ENCODE measurements around the gene ABAT. TPM values are rescaled to one million over a fixed set of nuclear protein-coding genes. Genes with fewer than 3 reads are reported as not detected.
A peak's percentile ranks its signal among the peaks of the same experiment; 100 is the strongest.

ABAT gene
- total RNA-seq, 1 donor from 2014 or later = 1.4 TPM

DNA sequence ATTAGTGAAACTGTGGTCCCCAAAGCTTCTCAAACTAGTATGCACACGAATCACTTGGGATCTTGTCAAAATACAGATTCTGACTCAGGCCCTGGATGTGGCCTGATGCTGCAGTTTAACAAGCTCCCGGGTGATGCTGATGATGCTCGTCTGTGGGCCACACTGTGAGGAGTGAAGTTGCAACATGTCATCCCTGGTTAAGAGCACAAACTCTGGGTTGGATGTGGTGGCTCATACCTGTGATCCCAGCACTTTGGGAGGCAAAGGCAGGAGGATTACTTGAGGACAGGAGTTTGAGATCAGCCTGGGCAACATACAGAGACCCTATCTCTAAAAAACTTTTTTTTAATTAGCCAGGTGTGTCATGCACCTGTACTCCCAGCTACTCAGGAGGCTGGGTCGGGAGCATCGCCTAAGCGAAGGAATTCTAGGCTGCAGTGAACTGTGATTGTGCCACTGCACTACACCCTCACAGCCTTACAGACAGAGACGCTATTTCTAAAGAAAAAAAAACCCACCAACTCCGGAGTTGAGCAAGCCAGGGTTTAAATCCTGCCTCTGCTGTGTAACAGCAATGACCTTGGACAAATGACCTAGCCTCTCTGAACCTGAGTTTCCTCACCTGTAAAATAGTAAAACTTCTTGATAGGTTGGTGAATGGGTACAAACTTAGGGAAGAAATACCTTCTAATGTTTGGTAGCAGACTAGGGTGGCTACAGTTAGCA lies 24.4 kb upstream of the ABAT start:
- no peak for DNase-seq

DNA sequence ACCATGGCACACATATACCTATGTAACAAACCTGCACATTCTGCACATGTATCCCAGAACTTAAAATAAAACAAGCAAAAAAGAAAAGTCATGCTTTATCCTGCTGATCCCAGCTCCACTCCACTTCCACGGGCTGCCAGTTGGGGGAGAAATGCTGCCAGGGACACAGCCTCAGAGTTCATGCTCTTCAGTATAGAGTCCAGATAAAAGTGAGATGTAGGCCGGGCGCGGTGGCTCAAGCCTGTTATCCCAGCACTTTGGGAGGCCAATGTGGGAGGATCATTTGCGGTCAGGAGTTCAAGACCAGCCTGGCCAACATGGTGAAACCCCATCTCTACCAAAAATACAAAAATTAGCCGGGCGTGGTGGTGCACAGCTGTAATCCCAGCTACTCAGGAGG lies 22.5 kb upstream of the ABAT start:
- peak; percentile 38 for DNase-seq

DNA sequence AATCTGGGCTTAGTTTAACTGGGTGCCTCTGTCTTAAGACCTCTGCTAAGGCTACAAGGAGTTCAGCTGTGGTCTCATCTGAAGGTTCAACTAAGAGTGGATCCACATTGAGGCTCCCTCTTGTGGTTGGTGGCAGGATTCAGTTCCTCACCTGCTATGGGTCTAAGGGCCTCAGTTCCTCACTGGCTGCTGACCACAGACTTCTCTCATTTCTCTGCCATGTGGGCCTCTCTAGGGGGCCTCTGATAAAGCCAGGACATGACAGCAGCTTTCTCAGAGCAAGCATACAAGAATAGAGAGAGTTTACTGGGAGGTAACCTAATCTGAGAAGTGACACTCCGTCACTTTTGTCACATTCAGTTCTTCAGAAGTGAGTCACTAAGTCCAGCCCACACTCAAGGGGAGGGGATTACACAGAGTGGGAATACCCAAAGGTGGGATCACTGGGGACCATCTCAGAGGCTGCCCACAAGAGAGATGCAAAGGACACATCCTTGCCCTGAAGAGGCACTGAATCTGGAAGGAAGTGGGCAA lies 19.2 kb upstream of the ABAT start:
- peak; percentile 54 for DNase-seq

DNA sequence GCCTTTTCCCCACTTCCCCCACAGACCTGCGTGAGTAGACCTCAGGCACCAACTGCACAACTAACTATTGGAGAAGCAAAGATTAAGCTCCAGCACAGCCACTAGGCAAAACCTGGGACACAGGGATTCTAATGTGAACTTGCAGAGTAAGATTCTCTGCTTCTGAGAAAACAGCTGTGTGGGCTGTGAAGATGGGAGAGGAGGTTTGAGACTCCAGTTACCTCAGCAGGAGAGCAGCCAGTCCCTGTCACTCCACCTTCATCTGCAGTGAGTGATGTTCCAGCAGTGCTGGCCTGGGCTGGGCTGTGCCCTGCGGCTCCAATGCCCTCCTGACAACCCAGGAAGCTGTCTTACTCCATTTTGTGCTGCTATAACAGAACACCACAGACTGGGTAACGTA lies 18.0 kb upstream of the ABAT start:
- DNase-seq = no peak

DNA sequence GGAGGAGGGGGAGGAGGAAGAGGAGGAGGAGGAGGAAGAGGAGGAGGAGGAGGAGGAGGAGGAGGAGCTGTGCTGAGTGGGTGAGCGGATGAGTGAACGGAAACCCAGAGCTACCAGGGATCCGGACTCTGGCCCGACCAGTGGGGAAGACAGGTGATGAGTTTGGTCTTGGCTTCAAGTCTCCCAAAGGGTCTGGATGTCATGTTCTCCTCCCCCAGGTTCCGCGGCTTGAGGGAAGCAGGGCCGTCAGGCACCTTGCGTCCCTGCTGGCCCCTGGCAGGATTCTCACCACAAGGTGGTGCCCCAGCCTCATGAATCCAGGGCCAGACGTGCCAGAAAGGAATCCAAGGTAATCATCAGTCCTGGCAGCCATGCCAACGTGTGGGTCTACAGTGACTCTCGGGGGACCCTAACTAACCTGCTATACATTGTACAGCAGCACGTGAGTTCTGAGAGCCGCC lies 13.5 kb upstream of the ABAT start:
- DNase-seq = peak; percentile 79

DNA sequence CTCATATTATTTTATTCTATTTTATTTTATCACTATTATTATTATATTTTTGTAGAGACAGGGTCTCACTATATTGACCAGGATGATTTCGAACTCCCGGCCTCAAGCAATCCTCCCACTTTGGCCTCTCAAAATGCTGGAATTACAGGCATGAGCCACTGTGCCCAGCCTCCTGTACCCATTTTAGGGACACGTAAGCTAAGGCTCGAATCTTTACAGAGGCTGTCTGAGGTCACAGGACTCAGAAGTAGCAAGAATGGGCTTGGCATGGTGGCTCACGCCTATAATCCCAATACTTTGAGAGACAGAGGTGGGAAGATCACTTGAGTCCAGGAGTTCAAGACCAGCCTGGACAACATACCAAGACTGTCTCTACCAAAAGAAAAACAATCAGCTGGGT lies 12.7 kb upstream of the ABAT start:
- DNase-seq = no peak

DNA sequence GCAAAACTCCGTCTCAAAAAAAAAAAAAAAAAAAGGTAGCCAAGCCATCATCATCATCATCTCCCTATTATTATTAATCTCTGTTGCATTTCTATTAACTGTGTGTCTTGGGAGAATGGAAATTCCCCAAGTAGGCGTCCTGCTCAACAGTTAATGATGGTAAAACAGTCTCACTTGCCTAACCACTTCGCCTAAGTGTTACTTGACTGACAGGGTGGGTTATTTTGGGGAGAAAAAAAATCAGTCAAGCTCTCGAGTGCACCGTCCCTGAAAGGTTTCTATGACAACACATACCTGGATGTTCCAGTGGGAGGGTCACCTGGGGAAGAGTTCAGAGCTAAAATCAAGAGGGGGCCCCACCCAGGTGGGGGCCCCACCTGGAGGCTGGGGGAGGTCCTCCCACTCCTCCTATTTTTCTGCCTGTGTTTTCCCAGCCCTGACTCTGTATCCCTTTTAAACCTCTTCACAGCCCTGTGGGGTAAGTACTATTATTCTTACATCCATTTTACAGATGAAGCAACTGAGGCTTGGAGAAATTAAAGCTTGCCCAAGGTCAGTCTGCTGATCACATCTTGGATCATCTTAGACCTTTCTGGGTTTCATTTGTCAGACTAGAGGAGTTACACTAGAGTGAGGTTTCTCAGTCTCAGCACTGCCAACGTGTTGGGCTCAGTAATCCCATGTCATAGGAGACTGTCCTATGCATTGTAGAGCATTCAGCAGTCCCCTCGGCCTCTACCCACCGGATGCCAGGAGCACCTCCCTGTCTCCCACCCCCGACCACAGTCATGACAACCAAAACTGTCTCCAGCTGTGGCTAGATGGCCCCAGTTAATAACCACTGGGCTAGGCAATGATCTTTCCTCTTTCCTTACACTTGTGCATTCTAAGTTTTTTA lies 11.0 kb upstream of the ABAT start:
- DNase-seq = no peak

DNA sequence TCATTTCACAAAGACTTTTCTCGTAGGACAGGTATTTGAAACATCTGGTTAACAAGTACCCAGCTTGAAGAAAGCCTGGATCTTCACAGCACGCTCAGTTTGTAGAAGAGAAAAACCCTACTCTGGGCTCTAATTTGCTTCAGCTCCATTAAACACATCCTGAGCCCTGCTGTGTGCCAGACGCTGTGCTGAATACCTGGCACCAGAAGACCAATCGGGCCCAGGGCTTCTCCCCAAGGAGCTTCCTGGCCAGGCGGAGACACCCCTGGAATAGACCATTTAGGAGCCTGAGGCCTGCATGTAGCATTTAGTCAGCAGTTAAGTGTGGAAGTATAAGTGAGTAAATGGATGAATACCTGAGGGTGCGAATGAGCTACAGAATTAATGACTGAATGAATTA lies 8.9 kb upstream of the ABAT start:
- DNase-seq = no peak

DNA sequence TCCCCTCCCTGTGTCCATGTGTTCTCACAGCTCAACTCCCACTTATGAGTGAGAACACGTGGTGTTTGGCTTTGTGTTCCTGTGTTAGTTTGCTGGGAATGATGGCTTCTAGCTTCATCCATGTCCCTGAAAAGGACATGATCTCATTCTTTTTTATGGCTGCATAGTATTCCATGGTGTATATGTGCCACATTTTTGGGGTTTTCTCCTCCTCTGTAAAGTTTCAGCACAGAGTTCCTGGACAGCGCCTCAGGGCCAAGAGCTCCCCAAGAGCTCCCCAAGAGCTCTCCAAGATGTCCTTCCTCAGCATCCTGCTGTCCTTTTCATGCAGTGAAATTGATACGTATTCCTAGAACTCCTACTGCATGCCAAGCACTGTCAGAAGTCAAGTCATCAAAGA lies 6.9 kb upstream of the ABAT start:
- DNase-seq = no peak

DNA sequence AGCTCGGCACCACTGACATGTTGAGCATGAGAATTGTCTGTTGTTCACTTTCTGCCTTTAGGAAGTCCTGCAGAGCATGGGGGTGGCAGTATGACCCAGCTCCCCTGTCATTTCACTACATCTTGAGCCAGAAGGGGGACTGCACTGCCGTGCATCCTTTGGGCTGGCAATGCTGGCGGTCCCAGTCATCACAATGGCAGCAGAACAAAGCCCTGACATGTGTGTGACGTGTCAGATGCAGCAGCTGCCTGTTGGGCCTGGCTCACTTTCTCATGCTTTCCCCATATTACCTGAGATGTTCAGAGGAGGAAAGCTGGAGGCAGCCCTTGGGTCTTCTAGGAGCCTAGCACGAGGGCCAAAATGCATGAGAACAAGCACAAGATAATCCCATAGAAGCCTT lies 6.3 kb upstream of the ABAT start:
- no peak for DNase-seq

DNA sequence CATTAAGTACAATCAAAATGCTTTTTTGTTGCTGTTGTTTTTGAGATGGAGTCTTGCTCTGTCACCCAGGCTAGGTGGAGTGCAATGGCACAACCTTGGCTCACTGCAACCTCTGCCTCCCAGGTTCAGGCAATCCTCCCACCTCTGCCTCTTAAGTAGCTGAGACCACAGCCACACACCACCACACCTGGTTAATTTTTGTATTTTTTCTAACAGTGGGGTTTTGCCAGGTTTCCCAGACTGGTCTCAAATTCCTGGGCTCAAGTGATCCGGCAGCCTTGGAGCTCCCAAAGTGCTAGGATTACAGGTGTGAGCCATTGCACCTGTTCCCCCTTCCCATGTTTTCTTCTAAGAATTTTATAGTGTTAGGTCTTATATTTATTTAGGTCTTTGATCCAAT lies 4.9 kb upstream of the ABAT start:
- DNase-seq = no peak

DNA sequence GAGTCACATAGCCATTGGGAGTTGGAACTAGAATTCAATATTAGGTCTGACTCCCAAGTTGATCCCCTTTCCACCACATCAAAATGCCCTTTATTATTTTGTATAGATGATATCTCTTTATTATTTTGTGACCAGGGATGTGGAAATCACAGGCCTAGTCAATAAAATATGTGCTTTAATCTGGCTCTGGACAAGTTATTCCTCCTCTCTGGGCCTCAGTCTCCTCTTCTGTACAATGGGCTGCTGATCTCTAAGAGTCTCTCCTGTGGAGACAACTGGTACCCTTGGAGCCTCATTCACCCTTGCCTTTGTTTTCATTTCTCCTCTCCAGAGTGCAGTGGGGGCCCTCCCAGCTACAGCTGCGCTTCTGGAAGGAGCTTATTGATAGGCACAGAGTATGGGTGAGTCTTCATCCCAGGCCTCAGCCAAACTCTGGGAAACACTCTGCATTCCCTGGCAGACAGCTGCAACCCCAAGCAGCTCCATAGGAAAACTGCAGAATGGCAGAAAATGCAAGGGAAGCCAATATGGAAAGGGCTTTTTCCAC lies 4.3 kb upstream of the ABAT start:
- DNase-seq = no peak

DNA sequence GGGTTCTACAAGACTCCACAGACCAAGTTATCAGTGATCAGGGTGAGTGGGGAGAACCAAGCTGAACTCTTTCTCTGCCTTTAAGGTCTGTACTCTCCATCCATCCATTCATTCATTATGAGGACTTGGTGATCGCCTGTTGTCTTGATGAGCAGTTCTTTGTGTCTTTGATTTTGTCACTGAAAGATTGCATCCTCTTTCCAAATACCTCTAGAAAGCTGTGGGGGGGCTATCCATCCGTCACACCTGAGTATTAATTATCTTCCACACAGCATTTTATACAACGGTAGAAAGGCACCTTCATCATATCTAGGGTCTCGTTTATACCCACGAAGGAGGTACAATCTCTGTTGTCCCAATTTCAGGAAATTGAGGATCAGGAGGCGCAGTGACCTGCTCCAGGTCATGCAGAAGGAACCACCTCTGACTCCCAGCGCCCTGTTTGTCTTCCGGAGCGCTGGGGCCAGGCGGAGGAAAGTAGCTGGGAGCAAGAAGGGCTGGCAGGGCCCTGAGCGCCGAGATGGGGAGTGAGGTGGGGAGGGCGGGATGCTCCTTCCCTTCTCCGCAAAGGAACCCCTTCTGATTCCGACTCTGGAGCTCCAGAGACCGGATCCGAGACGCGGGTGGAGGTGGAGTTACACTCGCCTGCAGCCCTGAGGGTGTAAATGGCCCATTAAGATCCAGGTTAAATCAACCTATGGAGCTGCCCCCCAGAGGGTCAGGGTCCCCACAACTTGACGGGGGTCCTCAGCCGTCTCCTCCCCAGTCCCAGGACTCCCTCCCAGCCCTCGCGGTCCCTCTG lies 605 bp upstream of the ABAT start:
- no peak for DNase-seq

DNA sequence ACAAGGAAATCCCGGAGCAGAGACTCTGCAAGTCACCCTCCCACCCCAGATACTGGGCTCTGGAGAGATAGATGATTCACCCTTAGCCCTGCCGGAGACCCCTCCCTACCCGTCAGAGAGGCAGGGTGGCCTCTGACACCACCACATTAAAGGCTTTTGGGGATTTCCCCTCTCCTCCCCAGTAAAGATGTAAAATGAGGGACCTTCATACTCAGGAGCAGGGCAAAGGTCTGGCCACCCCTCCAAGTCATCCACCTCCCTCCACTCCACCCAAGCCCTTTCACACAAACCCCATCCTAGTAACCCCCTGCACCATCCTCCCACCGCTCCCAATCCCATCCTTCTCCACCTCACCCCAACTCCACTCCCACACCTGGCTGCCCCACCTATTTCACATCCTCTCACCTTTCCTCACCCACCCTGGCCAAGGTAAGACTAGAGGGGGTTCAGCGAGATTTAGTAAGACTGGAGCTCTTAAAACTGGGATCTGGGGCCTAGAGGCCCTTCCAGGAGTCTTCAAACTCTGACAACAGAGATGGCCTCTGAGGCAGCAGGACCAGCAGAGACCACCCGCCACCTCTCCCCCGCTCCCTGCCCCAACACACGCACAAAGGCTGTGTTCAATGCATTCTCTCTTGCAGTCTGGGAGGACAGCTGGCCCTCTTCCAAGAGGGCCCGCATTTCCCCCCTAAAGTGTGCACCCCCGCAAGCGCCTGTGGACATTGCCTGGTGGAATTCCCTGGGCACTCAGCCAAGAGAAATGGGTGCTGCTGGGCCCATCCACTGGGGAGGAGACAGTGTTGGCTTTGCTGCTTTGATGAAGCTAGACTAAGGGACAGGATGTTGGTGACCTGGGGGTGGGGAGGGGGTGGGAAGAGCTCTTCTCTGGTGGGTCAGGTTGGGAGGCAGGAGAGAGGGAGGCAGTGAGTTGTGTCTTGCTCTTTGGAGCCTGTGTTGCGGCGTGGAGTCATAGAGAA lies 1.1 kb downstream of the ABAT start:
- no peak for DNase-seq

DNA sequence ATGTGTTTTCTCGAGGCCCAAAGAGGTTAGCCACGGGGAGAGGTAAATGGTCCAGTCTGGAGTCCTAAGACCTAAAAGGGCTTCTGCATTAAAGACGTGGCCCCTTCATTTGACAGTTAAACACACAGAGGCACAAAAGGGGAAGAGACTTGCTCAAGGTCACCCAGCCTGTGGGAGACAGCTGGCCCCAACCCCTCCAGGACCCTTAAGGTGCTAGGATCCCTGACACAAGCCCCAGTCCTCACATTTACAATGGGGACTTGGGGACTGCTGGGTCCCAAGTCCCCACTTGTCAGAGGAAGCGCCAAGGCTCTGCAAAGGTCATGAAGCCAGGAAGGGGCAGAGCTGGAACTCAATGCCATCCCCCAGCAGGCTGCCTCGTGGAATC lies 1.7 kb downstream of the ABAT start:
- no peak for DNase-seq

DNA sequence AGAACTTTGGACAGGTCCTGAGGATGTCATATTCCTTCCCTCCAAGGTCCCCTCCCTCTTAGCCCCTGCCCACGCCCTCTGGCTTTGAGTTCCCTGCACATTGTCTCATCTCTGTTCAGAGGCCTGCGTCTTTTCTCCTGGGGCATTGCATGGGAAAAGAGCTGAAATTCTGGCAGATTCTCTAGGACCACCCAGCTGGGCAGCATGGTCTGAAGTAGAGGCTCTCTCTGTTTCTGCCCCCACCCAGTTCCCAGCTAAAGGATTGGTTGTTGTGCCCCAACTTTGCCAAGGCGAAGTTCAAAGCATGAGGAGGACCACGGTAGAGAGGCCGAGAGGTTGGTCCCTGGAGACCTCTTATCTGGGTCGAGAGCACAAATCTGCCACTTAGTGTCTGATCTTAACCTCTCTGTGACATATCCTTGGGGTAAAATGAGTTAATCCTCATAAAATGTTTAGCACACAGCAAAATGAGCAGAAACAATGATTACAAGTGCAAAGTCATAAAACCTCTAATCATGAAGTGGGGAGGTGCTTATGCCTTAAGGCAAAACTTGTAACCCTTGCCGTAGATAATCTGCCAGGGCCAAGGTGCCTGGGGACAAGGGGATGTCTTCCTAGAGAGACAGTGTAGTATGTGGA lies 2.4 kb downstream of the ABAT start:
- no peak for DNase-seq

DNA sequence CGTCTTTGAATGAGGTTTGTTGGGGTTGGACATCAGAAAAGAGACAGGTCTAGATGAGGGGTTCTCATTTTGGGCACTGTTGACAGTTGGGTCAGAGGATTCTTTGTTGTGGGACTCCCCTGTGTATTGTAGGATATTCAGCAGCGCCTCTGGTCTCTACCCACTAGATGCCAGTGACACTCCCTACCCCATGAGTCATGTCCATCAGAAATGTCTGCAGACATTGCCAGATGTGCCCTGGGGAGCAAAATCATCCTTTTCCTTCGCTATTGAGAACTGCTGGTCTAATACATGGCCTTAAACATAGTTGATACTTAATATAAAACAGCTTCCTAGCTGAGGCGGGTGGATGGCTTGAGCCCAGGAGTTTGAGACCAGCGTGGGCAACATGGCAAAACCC lies 3.1 kb downstream of the ABAT start:
- no peak for DNase-seq

DNA sequence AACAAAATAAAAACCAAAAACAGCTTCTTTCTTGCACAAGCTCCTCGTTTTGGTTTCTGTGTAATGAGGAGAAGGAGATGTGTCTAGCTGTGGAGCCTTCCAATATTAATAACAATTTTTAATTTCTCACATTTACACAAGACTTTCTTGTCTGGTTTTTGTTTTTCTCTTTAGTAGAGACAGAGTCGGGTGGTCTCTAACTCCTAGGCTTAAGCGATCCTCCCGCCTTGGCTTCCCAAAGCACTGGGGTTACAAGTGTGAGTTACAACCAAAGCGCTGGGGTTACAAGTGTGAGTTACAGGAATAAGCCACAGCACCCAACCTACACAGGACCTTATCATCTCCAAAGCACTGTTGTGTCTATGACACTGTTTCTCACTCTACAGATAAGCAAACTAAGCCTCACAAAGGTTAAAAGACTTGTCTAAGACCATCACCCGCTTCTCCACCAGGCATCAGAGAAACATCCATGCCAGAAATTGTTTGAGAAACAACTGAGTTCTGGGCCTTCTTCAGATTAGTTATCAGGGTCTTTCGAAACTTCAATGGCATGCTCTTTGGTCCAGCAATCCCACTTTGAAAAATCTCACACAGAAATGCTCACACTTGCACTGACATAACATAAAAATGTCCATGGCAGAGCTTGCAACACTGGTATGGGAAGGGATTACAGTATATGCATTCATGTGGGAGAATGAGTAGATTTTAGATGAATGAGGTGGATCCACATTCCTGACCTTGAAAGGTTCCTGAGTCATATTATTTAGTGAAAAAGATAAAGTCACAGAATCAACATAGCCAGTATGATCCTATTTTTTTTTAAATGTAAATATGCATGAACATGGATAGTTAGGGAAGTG lies 3.9 kb downstream of the ABAT start:
- no peak for DNase-seq

DNA sequence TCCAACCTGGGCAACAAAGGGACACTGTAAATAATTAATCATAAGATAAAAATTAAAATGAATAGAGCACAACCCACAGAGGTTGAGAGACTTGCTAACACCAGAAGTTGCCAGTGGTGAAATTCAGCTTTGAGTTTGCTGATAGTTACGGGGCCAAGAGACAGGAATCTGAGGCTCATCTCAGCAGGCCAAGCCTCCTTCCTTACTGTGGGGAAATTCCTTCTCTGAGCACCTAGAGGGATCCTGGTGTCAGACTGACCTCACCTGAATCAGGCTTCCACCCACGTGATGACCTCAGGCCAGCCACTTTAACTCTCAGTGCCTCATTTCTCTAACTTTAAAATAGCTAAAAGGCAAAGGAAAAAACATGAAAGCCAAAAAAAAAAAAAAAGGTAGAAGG lies 4.7 kb downstream of the ABAT start:
- no peak for DNase-seq
